ENCODE measurements around the gene ATRN. TPM values are rescaled to one million over a fixed set of nuclear protein-coding genes. Genes with fewer than 3 reads are reported as not detected.

ATRN gene
- total RNA-seq, 1 donor from 2014 or later, result 31.5 TPM

GRCh38 chr20:3661060-3661813 is 190.4 kb downstream of the ATRN start:
- ATAC-seq (no peak), DNase-seq (ENCODE audit: low spot score) (peak; percentile 43)
- intact Hi-C loops (cut with DNase I), result no loop called here

GRCh38 chr20:3661814-3662665 is 191.2 kb downstream of the ATRN start:
- DNase-seq (ENCODE audit: low spot score), result no peak
- intact Hi-C loops (cut with DNase I), result no loop called here
- no peak for ATAC-seq

- DNase-seq (ENCODE audit: low spot score) (no peak), ATAC-seq (no peak)
- intact Hi-C loops (cut with DNase I), result no loop called here
These were observed 192.3 kb downstream of the ATRN start, which contains the start of gene GFRA4 for GRCh38 chr20:3663031-3663701. Gene GFRA4 (minus strand): TSS chr20:3663399. CDS start chr20:3663399, 0 bp downstream.

- ATAC-seq (no peak), DNase-seq (ENCODE audit: low spot score) (no peak)
- intact Hi-C loops (cut with DNase I), result no loop called here
These were observed 193.0 kb downstream of the ATRN start for GRCh38 chr20:3663858-3664257.

GRCh38 chr20:3667434-3668037 is 196.7 kb downstream of the ATRN start:
- ATAC-seq, result no peak
- intact Hi-C loops (cut with DNase I), result no loop called here
- DNase-seq (ENCODE audit: low spot score), result no peak

GRCh38 chr20:3669710-3670367 is 199.0 kb downstream of the ATRN start:
- no peak for ATAC-seq
- no peak for DNase-seq (ENCODE audit: low spot score)
- intact Hi-C loops (cut with DNase I), result no loop called here

GRCh38 chr20:3670511-3670910 is 199.7 kb downstream of the ATRN start:
- ATAC-seq (no peak), DNase-seq (ENCODE audit: low spot score) (no peak)
- intact Hi-C loops (cut with DNase I), result no loop called here

- DNase-seq (ENCODE audit: low spot score) (no peak), ATAC-seq (no peak)
- intact Hi-C loops (cut with DNase I), result no loop called here
These were observed 200.1 kb downstream of the ATRN start for GRCh38 chr20:3670945-3671344.

- ATAC-seq (no peak), DNase-seq (ENCODE audit: low spot score) (no peak)
- intact Hi-C loops (cut with DNase I), result no loop called here
These were observed 201.2 kb downstream of the ATRN start for GRCh38 chr20:3671986-3672546.

GRCh38 chr20:3672547-3673171 is 201.8 kb downstream of the ATRN start:
- intact Hi-C loops (cut with DNase I), result no loop called here
- ATAC-seq, result no peak
- no peak for DNase-seq (ENCODE audit: low spot score)

GRCh38 chr20:3673221-3674070 is 202.6 kb downstream of the ATRN start:
- DNase-seq (ENCODE audit: low spot score), result no peak
- intact Hi-C loops (cut with DNase I), result no loop called here
- ATAC-seq, result no peak

GRCh38 chr20:3674447-3674846 is 203.6 kb downstream of the ATRN start:
- DNase-seq (ENCODE audit: low spot score), result no peak
- no peak for ATAC-seq
- intact Hi-C loops (cut with DNase I), result no loop called here

GRCh38 chr20:3674995-3675900 is 204.4 kb downstream of the ATRN start:
- no peak for DNase-seq (ENCODE audit: low spot score)
- intact Hi-C loops (cut with DNase I), result no loop called here
- ATAC-seq, result no peak

GRCh38 chr20:3677733-3678132 is 206.9 kb downstream of the ATRN start:
- ATAC-seq, result peak; percentile 10
- DNase-seq (ENCODE audit: low spot score), result no peak
- intact Hi-C loops (cut with DNase I), result loop anchor here (2.0 kb wide), 1 partner anchor 33 kb away; no protein-coding TSS in a partner anchor

- ATAC-seq (no peak), DNase-seq (ENCODE audit: low spot score) (no peak)
- intact Hi-C loops (cut with DNase I), result no loop called here
These were observed 207.4 kb downstream of the ATRN start for GRCh38 chr20:3678198-3678597.
